HG03064 (cell line): ENCODE data around the gene RAPGEF4.

Source experiments
- ATAC-seq: cut with Tn5 transposase; IDR thresholded peaks from one replicate; pipeline ENCODE4 v1.9.1; 2021; ENCODE audit warnings: low read depth; ENCODE audit not compliant: unreplicated experiment

The RAPGEF4 gene

DNA sequence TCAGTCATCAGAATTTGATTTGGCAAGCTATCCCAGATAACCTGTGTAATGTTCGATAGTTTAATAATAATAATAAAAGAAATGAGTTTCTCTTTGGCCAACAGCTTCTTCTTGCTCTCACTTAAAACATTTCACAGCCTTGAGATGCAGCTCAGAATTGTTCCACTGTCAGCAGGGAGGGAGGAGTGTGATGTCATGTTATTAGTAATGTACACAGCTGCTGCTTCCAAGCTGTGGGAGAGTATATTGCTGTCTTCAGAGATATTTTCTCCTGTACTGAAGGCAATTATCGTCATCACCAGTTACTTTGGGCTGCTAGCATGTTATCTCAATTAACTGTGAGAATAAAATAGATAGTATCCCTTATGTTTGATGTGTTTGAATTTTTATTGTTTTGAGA, 193.1 kb downstream of the RAPGEF4 start:
- ATAC-seq = no peak

- no peak for ATAC-seq
Observed at GRCh38 chr2:172929644-172930043, 194.0 kb downstream of the RAPGEF4 start.

DNA sequence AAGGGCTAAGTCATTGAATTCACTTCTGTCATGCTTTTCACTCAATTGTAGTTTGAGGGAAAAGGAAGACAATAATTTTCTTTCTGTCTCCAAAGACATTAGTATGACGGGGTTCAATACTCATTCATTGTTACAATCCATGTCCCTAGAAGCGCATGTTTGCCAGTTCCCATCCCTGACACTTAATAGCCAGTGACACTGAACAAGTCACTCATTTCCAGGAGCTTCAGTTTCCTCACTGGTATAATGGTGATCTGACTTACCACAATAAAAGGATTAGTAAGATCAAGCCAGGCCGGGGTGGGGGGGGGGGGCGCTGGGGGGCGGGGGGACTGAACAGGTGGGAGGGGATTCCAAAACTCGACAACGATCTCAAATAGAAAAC, 195.2 kb downstream of the RAPGEF4 start:
- no peak for ATAC-seq

- ATAC-seq = no peak
Observed at GRCh38 chr2:172931256-172931894, 195.7 kb downstream of the RAPGEF4 start.

DNA sequence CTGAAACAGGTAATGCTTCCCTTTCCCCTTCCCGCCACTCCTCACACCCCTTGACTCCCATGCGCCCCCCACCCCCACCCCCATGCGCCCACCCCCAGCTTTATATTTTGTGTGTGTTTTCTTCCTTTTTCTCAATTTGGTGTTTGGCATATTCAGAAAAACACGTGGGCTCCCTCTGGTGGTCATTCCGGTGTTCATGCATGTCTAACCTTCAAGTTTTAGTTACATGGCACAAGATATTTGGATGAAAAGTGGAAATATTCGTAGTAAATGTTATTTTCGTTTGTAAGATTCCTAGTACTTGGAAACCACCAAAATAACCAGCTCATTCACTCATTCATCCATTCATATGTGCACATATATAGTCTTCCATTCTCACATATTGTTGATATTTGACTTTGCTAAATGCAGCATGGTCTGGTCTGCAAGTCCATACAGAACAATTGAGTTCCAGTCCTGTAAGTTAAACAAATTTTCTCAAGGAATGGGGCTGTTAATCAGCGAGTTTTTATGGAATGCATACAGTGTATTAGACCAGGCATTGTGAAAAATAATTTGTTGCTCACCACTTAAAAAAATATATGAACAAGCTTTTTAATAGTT, 196.4 kb downstream of the RAPGEF4 start:
- no peak for ATAC-seq

DNA sequence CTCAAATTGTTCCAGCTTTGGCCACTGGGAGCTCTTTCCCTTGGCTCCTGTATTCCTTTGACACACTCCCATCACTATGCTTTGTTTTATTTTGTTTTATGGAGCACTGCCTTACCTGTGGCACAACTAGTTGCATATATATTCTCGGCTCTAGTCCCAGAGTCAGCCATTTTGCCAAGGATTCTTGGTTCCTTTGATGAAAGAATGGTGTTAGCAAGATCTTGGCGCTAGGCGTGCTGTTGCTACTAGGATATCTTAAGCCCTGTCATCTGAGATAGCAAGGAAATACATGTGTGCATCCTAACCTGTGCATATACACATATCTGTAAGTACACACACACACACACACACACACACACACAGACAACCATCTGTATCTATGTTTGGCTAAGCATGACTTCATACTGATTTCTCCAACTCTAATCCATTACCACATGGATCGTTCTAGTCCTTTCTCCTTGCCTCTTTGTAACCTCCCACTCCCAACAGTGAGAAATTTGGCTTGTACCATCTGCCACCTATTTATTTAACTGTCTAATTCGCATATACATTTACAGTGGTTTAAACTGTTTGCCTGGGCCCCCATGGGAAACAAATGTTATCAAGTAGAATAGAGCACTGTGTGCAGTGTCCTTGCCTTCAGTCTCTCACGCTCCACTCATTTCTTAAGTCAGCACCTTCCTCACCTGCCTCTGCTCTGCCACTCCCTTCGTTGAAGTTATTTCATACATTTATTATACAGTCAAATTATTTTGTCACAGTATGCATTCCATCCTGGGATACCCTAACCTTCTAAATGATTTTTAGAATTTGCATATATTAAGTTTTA, 202.5 kb downstream of the RAPGEF4 start:
- ATAC-seq = no peak

DNA sequence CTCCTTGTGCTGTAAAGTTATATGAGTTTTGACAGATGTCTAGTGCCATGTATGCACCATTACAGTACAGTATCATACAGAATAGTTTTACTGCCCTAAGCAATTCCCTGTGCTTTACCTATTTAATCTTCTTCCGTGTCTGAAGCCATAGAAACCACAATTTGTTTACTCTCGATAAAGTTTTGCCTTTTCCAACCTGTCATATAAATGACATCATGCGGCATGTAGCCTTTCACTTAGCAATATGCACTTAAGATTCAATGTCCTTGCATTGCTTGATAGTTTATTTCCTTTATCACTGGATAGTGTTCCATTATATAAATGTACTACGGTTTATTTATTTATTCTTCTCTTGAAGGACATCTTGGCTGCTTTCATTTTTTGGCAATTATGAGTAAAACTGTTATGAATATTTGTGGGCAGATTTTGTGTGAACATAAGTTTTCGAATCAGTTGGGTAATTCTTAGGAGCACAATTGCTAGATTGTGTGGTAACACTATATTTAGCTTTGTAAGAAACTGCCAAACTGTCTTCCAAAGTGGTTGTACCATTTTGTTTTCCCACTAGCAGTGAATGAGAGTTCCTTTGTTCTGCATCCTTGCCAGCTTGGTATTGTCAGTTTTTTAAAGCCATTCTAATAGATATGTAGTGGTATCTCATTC, 203.2 kb downstream of the RAPGEF4 start:
- no peak for ATAC-seq

DNA sequence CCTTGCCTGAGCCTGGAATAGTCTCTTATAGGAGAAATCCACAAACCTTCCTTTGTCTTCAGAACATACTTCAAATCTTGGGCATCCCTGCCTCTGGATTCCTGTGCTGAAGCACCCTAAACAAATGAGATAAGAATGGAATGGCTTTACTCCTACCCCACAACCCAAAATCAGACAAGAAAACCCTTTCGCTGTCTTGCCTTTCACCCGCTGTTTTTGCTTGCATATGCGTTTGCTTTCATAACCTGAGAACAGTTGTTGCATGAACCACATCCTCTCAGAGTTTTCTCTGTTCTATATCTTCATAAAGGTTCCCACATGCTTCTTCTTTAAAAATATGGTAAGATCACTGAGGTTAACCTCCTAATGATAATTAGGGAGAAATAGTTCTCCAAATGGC, 207.9 kb downstream of the RAPGEF4 start:
- no peak for ATAC-seq

DNA sequence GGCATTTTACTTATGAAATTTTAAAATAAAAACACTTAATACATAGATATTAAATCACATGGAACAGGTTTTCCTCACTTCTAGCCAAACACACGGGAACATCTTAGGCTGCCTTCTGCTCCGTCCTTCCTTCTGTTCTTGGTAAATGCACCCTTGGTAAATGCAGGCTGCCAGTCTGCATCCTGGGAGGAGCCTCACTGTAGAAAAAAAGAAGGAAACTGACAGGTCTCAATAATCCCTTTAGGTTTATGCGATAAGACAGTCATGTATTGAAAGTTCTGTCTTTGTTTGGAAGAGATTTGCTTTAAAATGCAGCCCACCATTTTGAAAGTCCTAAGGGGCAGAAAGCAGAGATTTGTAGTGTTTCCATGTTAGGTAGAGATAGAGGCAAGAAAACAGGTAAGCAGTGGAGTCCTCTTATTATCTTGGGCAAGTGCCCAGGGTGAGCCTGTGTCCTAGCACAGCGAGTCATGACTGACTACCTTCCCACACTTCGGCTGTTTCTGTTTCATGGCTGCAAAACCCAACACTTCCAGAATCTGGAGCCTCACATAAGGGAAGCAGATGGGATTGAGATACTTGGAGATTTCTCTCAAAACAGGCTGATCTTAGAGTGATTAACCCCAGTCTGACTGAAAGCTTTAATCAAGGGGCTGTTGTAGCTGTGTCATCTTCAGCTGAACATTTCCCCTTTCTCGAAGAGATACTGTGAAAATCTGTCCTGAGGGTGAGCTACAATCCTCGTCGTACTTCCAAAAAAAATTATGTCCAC, 208.6 kb downstream of the RAPGEF4 start:
- no peak for ATAC-seq

DNA sequence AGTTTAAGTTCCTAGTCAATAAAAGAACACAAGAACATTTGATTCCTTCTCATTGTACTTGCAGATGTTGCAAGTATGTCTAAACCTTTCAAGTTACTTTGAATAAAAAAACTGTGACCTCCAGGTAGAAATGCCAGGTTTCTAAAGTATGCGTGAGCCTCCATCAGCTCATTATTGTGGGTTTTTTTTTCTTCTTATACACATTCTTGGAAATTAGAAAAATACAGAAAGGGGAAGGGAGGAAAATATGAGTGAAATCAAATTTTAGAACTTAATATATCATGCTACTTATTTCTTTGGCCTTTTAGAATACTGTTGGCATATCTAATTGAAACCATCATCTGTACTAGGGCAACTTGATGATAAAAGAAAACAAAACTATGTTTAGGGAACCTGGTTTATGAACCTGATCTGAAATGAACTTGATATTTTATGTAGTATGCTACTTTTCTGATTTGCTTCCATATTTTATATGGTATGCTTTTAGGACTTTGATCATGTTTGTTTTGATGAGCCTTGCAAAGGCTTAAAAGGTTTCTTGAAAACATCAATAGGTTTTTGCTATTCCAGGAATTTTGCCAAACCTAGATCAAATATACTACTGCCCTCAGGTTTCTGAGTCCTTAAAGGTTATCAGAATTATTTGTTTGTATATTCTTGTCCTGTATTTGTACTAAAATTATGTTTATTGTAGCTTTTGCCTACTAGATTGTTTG, 209.3 kb downstream of the RAPGEF4 start:
- no peak for ATAC-seq

GRCh38 chr2:172945510-172945850, 209.8 kb downstream of the RAPGEF4 start:
- no peak for ATAC-seq

DNA sequence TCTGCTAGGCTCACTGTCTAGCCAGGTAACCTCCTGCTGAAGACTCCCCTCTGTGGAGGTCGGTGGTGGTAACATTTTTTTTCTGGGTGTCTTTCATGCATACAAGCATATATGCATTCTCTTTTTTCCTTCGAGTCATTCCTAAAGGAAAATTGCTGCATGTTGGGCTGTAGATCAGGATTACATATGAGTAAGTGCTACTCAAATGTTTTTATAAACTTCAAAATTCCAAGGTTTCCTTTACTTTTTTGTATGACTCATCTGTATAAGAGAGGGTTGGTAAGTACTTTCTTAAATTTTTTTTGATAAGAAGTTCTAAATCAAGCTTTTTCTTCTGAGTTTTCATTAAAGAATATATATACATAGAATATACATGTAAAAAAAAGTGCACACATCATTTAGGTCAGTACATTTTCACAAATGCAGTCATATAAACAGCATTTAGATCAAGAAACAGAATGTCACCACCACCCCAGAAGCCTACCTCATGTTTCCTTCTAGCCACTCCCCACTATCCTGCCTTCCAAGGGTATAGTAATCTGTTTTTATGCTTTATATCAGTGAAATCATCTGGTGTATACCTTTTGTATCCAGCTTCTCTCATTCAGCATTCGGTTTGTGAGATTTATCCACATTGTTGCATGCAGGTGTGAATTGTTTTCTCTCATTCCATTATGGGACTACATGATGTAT, 212.0 kb downstream of the RAPGEF4 start:
- ATAC-seq = no peak

DNA sequence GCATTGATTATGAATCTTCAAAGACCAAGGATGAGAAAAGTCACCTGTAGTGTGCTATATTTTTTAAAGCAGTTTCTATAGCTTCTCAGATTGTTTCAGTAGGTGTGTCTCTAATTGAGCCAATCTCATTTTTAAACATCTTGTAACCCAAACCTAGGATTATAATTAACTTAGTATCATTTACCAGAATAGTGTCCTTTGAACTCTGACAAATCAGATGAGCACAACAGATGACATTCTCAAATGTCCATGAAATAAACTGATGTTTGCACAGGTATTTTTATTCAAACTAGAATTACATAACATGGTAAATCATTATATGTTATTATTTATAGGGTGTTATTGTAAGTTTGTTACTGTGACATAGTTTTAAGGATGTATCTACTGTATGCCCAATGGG, 213.9 kb downstream of the RAPGEF4 start:
- no peak for ATAC-seq

DNA sequence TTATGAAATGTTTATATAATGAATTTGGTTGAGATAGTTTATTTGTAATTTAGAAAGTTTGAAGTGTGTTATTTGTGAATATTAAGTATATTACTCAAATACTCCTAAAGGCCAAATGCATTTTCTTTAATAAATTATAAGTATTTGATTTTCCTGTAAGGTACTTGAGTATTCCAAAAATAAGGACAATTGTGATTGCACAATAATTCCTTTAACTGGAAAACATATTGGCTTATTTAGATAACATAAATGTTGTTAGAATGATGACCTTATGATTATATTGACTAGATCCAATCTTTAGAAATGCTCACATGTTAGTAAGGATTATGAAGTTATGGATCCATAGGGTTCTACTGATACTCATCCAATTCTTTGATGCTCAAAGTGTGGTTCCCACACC, 214.9 kb downstream of the RAPGEF4 start:
- no peak for ATAC-seq

DNA sequence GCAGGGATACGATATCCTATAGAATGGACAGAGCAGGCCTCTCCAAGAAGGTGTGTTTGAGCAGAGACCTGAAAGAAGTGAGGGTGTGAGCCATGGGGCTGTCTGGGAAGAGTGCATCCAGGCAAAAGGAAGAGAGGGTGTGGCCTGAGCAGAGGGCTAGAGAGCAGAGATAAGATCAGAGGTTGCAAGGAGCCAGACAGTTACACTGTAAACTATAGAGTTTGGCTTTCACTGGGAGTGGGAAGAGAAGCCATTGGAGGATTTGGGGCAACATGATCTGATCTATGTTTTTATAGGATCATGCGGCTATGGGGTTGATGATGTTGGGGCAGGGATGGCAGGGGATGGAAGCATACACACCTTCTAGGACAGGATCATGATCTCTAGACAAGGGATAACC, 215.9 kb downstream of the RAPGEF4 start:
- ATAC-seq = no peak

DNA sequence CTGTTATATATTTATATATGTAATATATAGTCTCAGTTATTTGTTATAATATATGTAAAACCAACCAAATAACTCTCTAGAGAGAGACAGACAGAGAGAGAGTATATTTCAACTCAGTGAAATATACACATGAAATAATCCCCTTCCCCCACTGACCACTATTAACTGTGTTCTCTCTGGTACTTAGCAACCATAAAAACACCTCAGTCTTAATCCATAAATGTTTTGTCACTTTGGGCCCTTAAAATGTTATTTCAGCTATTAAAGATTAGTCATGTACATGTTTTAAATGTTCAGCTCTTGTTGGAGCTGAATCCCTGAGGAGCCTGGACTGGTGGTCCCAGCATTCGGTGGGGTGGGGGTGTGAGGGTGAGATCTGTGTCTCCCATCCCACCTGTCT, 217.8 kb downstream of the RAPGEF4 start:
- ATAC-seq = no peak

DNA sequence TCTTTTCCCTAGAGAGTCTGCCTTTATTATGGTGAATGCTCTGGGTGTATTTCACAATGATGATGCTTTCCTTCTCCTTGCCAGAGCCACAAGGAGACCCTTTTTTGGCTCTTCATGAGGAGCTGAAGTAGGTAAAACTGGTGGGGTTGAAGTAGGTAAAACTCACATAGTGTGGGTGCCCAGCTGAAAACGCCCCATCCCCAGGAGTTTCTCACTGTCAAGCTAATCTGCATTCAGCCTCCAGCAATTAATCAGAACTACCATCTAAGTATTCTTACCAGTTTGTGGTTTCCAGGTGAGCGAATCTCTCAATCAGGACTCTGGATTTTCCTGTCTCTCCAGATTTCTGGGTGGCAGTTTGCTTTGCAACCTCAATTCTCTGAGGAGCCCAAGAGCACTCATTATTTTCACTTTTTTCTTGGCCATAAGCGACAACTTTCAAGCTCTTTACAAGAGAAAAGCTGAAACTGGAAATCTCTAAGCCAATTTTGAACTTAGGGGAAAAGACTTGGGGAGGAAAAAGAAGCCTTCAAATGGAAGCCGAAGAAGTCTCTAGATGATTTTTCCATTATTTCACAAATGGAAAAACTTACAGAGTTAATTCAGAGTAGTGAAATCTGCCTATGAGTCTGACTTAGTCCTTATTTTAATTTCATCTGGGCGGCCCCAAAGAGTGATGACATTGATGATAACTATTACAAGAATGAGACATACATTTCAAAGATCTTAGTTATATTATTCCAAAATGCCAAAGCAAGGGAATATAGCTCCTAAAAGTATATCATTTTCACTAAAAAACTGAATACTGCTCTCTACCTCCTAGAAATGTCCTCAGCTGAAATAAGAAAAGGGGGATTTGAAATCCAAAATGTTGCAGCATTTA, 218.6 kb downstream of the RAPGEF4 start:
- ATAC-seq = no peak

- no peak for ATAC-seq
Observed at GRCh38 chr2:172955587-172955986, 219.9 kb downstream of the RAPGEF4 start.

GRCh38 chr2:172957734-172958133, 222.1 kb downstream of the RAPGEF4 start:
- no peak for ATAC-seq
